Lower lobe of right lung (tissue), 2 donors: Measurements from ENCODE around the gene ISM1. TPM values are rescaled to one million over a fixed set of nuclear protein-coding genes. Genes with fewer than 3 reads are reported as not detected.

Experiments
- ATAC-seq, 2 donors: fragments of 200-7000 bp; cut with Tn5 transposase; one replicate each; pipeline ENCODE4 v1.9.1; 2020 to 2022; ENCODE audit warnings: mild to moderate bottlenecking in 2 of 2, moderate library complexity in 2 of 2
- DNase-seq: peaks from one replicate; pipeline ENCODE4 v3.0.0-alpha.2; 2020
- H3K27ac ChIP-seq: fragments of 200-600 bp; one replicate; pipeline ENCODE4 v1.8.0; 2022
- H3K27me3 ChIP-seq: fragments of 200-600 bp; one replicate; pipeline ENCODE4 v1.8.0; 2022; ENCODE audit warnings: low read depth
- H3K36me3 ChIP-seq: fragments of 200-600 bp; one replicate; pipeline ENCODE4 v1.8.0; 2022; ENCODE audit warnings: mild to moderate bottlenecking
- H3K4me1 ChIP-seq: fragments of 200-600 bp; one replicate; pipeline ENCODE4 v1.8.0; 2022
- H3K4me3 ChIP-seq: fragments of 200-600 bp; one replicate; pipeline ENCODE4 v1.8.0; 2022; ENCODE audit warnings: mild to moderate bottlenecking
- H3K9me3 ChIP-seq: fragments of 200-600 bp; one replicate; pipeline ENCODE4 v1.8.0; 2022
- CTCF ChIP-seq: fragments of 200-600 bp; IDR thresholded peaks from one replicate; pipeline ENCODE4 v1.8.0; 2022; ENCODE audit warnings: antibody characterized with exemption, mild to moderate bottlenecking
- intact Hi-C: fragments of 100-400 bp; cut with DNase I; formaldehyde crosslinking; loops from one replicate; pipeline ENCODE4 v1.11.0; 2022
- total RNA-seq: library from RNA; stranded (reverse); fragmentation: NEBNext Ultra II Directional; extraction: Animal tissue kit (Norgen Biotek cat#: 25700); gene quantifications from one replicate; pipeline ENCODE4 v1.2.1, GENCODE V29; 2021
- donor health status: DM: no; HTN: yes; CAD: no; lungs with severe emphysema.

The ISM1 gene
- total RNA-seq, 1 donor from 2014 or later, result 8.4 TPM

DNA sequence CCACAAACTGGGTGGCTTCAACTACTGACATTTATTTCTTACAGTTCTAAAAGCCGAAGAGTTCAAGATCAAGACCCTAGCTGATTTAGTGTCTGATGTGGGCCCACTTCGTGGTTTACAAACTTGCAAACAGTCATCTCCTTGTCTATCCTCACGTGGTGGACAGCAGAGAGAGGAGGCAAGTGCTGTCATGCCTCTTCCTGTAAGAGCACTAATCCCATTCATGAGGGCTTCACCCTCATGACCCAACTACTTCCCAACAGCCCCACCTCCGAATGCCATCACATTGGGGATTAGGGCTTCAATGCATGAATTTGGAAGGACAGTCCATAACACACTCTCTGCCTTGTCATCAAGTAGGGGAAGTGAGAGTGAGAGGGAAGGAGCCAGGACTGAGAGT lies 15.6 kb upstream of the ISM1 start:
- intact Hi-C loops, result no loop called here

DNA sequence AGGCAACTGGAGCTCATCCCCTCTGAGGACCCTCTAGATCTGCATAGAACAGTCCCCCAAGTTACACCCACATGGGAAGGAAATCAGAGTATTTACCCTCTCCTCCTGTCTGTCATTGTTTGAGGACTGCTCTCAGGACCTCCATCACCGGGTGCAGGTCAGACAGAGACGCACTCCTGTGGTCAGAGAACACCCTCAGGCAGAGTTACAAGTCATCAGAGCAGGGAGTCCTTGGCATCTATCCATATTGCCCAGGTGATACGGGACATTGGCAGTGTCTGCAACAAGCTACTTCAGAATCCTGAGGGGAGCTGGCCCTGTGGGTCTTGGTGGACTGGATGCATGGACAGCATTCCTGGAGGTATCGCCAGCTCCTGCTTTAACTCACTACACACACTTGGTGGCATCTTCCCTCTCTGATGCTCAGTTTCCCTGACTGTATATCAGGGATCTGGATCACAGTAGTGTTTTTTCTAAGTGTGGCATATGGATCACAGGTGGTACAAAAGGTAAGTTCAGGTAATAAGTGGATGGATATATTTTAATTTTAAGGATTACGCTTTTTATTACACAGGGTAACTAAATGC lies 15.1 kb upstream of the ISM1 start:
- TF ChIP-seq CTCF, result no peak
- Histone ChIP-seq H3K4me1 (no peaks in the 10 kb centered on the region), H3K27me3 (no peaks in the 10 kb centered on the region), H3K36me3 (no peaks in the 10 kb centered on the region), H3K9me3 (no peaks in the 10 kb centered on the region), H3K4me3 (no peak overlapping the region), H3K27ac (no peak overlapping the region)
- intact Hi-C loops, result no loop called here
- DNase-seq, result no peak
- no peak for ATAC-seq

More for the DNA sequence above, 15.6 kb upstream of the ISM1 start:
- Histone ChIP-seq H3K27ac (no peak overlapping the region), H3K9me3 (no peaks in the 10 kb centered on the region), H3K36me3 (no peaks in the 10 kb centered on the region), H3K27me3 (no peaks in the 10 kb centered on the region), H3K4me3 (no peak overlapping the region), H3K4me1 (no peaks in the 10 kb centered on the region)
- DNase-seq (no peak), ATAC-seq (no peak)
- no peak for TF ChIP-seq CTCF

- H3K4me1 ChIP-seq, result no peaks in the 10 kb centered on the region
- H3K36me3 ChIP-seq, result no peaks in the 10 kb centered on the region
- DNase-seq, result no peak
- no peak for ATAC-seq
- intact Hi-C loops, result no loop called here
- H3K27me3 ChIP-seq, result no peaks in the 10 kb centered on the region
- no peak overlapping the region for H3K27ac ChIP-seq
- H3K9me3 ChIP-seq, result no peaks in the 10 kb centered on the region
- no peak overlapping the region for H3K4me3 ChIP-seq
- TF ChIP-seq CTCF, result no peak
These were observed 14.1 kb upstream of the ISM1 start for GRCh38 chr20:13207016-13207415.

DNA sequence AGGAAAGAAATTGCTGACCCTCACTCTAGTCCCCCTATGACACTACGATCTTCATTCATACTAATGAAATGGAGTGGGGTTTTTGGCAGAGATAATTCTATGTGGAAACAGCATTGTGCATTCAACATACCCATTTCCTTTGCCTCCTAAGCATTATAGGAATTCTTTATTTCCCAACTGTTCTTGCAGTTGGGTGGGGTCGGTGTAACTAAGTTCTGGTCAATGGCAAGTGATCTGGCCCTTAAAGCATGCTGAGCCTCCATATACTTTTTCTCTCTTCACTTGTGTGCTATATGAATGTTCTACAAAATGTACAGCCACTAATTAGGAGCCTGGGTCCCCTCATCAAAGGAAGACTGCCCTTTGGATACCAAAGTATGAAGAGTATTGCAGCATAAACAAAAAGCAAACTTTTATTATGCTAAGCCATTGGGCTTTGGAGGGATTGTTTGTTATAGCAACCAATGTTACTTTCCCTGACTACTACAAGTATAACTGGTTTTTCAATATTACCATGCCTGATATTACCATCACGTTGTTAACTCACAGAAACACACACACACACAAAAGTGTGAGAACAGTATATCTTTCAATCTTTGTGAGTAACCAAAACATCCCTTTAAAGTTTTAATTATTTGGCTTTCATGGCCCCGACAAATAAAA lies 9.0 kb upstream of the ISM1 start:
- intact Hi-C loops, result no loop called here
- TF ChIP-seq CTCF, result no peak
- Histone ChIP-seq H3K4me1 (no peaks in the 10 kb centered on the region), H3K36me3 (no peaks in the 10 kb centered on the region), H3K4me3 (no peak overlapping the region), H3K9me3 (no peaks in the 10 kb centered on the region), H3K27me3 (no peaks in the 10 kb centered on the region), H3K27ac (no peak overlapping the region)
- DNase-seq, result no peak
- no peak for ATAC-seq

DNA sequence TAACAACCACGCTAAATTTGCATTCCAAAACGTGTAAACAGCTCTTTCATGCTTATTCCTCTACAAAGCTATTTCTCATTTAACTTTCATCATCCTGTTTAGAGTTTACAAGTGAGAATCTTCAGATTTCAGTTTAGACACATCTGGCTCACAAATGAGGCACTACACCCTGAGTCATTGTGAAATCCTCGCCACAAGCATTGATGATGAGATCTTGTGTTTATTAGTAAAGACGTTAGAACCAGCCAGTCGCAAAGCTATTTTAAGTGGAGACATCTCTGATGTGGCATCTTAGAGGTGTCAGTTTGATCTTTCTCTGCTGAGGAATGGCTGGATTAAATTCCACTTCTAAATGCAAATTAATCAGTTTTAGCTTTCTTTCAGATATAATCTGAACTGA lies 8.3 kb upstream of the ISM1 start:
- Histone ChIP-seq H3K4me1 (no peaks in the 10 kb centered on the region), H3K9me3 (no peaks in the 10 kb centered on the region), H3K27me3 (peaks cover 2% of the 10 kb centered on the region), H3K36me3 (no peaks in the 10 kb centered on the region), H3K4me3 (no peak overlapping the region), H3K27ac (no peak overlapping the region)
- intact Hi-C loops, result no loop called here
- TF ChIP-seq CTCF, result no peak
- no peak for ATAC-seq
- no peak for DNase-seq
